GM12872 (cell line): Measurements from ENCODE around the gene PTPRU.

ENCODE experiments used
- CTCF ChIP-seq: IDR thresholded peaks from 3 replicates; pipeline ENCODE4 v1.5.1; 2011; ENCODE audit warnings: low read depth, mild to moderate bottlenecking, low read length, moderate library complexity; ENCODE audit not compliant: insufficient read depth

Gene PTPRU

DNA sequence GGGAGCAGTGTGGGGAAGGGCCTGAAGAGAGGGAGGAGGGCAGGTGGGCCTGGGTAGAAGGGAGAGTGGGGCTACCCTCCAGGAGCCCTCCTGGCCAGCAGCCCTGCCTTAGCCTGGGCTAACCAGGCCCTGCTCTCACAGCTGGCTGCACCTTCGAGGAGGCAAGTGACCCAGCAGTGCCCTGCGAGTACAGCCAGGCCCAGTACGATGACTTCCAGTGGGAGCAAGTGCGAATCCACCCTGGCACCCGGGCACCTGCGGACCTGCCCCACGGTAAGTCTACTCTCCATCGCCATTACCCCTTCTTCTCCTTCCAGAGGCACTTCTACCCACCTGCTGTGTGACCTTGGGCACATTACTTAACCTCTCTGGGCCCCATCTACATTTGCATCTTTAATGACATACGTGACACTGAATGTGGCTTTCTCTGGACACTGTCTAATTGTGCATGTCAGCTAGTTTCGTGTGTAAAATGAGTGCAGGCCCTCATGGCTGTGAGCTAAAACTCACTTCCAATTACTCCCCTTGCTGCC lies 18.9 kb downstream of the PTPRU start:
- no peak for TF ChIP-seq CTCF

DNA sequence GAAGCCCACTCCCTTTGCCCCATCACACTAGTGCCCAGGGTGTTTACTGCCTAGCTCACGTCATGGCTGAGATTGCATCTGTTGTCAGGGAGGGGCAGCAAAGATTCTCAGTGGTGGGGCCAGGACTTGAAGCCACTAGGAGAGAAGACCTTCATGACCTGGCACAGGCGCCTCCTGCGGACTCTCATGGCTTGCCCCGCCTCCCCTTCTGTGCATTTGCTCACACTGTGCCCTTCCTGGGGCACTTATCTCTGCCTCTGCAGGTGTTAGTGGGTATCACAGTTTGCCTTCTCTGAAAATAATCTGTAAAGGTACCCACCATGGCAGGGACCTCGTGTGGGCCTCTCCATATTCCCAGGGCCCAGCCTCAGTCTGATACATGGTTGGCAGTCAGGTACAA lies 20.1 kb downstream of the PTPRU start:
- 0 out of 3 replicates have a peak, but pooled peaks have one; percentile 25 for TF ChIP-seq CTCF

- TF ChIP-seq CTCF: no peak
These were observed 20.9 kb downstream of the PTPRU start for GRCh38 chr1:29256979-29257804.

GRCh38 chr1:29258189-29258975 lies 22.1 kb downstream of the PTPRU start:
- no peak for TF ChIP-seq CTCF

- no peak for TF ChIP-seq CTCF
These were observed 22.9 kb downstream of the PTPRU start for GRCh38 chr1:29258976-29259801.

DNA sequence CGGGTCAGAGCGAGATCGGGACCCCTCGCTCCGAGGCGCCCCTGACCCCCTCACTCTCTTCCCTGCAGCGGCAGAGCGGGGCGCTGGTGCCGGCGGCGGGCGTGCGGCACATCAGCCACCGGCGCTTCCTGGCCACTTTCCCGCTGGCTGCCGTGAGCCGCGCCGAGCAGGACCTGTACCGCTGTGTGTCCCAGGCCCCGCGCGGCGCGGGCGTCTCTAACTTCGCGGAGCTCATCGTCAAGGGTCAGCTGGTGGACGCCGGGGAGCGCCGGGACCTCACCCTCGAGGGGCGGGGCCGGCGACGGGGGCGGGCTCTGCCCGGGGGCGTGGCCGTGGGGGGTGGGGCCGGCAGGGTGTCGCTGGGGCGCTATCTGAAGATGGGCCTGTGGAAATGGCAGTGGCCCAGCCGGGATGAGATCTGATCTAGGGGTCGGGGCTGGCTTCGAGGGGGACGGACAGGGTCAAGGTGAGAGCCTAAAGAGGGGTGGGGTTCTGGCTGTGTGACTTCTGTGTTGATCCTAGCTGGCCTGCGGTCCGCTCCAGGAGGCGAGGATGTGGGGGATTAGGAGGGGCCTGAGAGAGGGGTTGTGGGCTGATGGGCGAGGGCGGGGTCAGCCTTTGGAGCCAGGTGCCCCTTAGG lies 23.6 kb downstream of the PTPRU start:
- TF ChIP-seq CTCF: no peak
